RWPE2 (cell line): ENCODE results near the gene AP1M2.
A peak's percentile ranks its signal among the peaks of the same experiment; 100 is the strongest.

Experiments used
- ATAC-seq: fragments of 200-7000 bp; cut with Tn5 transposase; 3 replicates; pipeline ENCODE4 v1.9.1; 2021; ENCODE audit warnings: low read depth
- DNase-seq: peaks from one replicate; pipeline ENCODE4 v3.0.0-alpha.2; 2020; ENCODE audit warnings: low spot score
- H3K27ac ChIP-seq: fragments of 450-650 bp; 2 replicates; pipeline ENCODE4 v1.5.1; 2017; ENCODE audit warnings: mild to moderate bottlenecking; ENCODE audit not compliant: poor library complexity, severe bottlenecking
- H3K27me3 ChIP-seq: fragments of 250-450 bp; sonication (Bioruptor Pico); 2 replicates; pipeline ENCODE4 v1.5.1; 2021; ENCODE audit warnings: mild to moderate bottlenecking, moderate library complexity; ENCODE audit not compliant: insufficient read depth, poor library complexity, severe bottlenecking
- H3K36me3 ChIP-seq: fragments of 250-450 bp; sonication (Bioruptor Pico); 2 replicates; pipeline ENCODE4 v1.5.1; 2020; ENCODE audit warnings: low read depth, mild to moderate bottlenecking, moderate library complexity
- H3K4me1 ChIP-seq: fragments of 250-450 bp; sonication (Bioruptor Pico); 2 replicates; pipeline ENCODE4 v1.5.1; 2021; ENCODE audit warnings: mild to moderate bottlenecking, moderate library complexity; ENCODE audit not compliant: insufficient read depth, poor library complexity, severe bottlenecking
- H3K4me3 ChIP-seq: fragments of 250-450 bp; sonication (Bioruptor Pico); 2 replicates; pipeline ENCODE4 v1.5.1; 2021; ENCODE audit warnings: mild to moderate bottlenecking, moderate library complexity; ENCODE audit not compliant: severe bottlenecking
- H3K9me3 ChIP-seq: fragments of 250-450 bp; sonication (Bioruptor Pico); 2 replicates; pipeline ENCODE4 v1.5.1; 2021; ENCODE audit warnings: mild to moderate bottlenecking, moderate library complexity; ENCODE audit not compliant: severe bottlenecking
- TF ChIP-seq, protein P1 (sequence below): fragments of 450-650 bp; IDR thresholded peaks from one replicate; pipeline ENCODE4 v1.5.1; 2017; ENCODE audit warnings: mild to moderate bottlenecking, moderate library complexity; ENCODE audit not compliant: poor library complexity, severe bottlenecking

AP1M2 gene

DNA sequence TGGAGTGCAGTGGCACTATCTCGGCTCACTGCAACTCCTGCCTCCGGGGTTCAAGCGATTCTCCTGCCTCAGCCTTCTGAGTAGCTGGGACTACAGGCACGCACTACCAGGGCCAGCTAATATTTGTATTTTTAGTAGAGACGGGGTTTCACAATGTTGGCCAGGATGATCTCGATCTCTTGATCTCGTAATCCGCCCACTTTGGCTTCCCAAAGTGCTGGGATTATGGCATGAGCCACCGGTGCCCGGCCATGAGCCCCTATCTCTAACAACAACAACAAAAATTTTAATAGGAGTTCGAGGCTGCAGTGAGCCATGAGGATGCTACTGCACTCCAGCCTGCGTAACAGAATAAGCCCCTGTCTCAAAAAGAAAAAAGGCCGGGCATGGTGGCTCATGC is 5.0 kb downstream of the AP1M2 start:
- TF ChIP-seq, protein P1, sequence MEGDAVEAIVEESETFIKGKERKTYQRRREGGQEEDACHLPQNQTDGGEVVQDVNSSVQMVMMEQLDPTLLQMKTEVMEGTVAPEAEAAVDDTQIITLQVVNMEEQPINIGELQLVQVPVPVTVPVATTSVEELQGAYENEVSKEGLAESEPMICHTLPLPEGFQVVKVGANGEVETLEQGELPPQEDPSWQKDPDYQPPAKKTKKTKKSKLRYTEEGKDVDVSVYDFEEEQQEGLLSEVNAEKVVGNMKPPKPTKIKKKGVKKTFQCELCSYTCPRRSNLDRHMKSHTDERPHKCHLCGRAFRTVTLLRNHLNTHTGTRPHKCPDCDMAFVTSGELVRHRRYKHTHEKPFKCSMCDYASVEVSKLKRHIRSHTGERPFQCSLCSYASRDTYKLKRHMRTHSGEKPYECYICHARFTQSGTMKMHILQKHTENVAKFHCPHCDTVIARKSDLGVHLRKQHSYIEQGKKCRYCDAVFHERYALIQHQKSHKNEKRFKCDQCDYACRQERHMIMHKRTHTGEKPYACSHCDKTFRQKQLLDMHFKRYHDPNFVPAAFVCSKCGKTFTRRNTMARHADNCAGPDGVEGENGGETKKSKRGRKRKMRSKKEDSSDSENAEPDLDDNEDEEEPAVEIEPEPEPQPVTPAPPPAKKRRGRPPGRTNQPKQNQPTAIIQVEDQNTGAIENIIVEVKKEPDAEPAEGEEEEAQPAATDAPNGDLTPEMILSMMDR: no peak
- peaks cover 61% of the 10 kb centered on the region for H3K36me3 ChIP-seq
- DNase-seq: no peak

DNA sequence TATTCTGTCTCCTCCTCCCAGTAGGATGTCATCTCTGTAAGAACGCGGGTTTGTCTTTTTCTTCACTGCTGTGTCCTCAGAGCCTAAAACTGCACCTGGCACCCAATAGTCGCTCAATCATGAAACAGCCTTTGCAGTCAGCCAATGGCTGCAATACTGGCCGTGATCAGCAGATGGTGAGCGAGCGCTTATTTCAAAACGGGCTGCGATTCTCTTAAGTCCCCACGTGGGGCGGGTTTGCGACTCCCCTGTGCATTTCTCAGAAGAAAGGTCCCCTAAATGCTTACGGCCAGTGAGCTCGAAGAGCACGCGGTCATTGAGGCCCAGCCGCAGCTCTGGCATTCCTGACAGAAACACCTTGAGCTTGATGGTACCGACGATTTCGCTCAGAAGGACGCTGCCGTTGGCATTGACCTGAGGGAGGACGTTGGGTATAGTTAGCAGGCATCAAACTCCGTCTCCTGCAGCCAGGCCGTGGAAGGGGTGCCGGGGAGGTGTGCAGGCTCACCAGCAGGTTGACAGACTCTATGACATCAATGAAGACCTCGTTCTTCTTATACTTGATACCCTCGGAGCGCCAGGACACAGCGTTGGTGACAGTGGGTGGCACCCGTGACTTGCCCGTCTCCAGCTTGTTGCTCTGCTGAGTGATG is 6.0 kb downstream of the AP1M2 start:
- Histone ChIP-seq H3K4me3 (no peak overlapping the region), H3K27me3 (no peaks in the 10 kb centered on the region), H3K4me1 (no peaks in the 10 kb centered on the region), H3K27ac (no peak overlapping the region), H3K9me3 (no peaks in the 10 kb centered on the region), H3K36me3 (peaks cover 61% of the 10 kb centered on the region)
- DNase-seq (no peak), ATAC-seq (peak; percentile 75)
- TF ChIP-seq, protein P1: peak; percentile 97

More for the DNA sequence above, 5.0 kb downstream of the AP1M2 start:
- ATAC-seq: no peak
- Histone ChIP-seq H3K27me3 (no peaks in the 10 kb centered on the region), H3K27ac (no peak overlapping the region), H3K4me1 (no peaks in the 10 kb centered on the region), H3K9me3 (no peaks in the 10 kb centered on the region), H3K4me3 (no peak overlapping the region)

DNA sequence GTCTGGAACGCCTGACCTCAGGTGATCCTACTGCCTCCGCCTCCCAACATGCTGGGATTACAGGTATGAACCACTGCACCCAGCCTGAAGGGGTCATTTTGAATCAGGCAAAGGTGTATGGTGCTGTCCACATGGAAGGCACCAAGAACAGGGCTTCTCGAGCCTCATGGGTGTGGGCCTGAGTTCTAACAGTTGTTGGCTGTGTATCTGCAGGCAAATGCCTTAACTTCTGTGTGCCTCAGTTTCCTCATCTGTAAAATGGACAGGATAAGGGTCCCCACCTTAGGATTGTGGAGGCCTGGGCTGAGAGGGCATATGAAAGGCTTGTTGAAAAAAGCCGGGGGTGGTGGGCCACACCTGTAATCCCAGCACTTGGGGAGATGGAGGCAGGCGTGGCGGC is 9.2 kb downstream of the AP1M2 start:
- no peak overlapping the region for H3K27ac ChIP-seq
- ATAC-seq: no peak
- H3K4me3 ChIP-seq: no peak overlapping the region
- no peaks in the 10 kb centered on the region for H3K9me3 ChIP-seq
- DNase-seq: no peak
- peaks cover 53% of the 10 kb centered on the region for H3K36me3 ChIP-seq
- no peaks in the 10 kb centered on the region for H3K27me3 ChIP-seq
- no peaks in the 10 kb centered on the region for H3K4me1 ChIP-seq
- TF ChIP-seq, protein P1: no peak

DNA sequence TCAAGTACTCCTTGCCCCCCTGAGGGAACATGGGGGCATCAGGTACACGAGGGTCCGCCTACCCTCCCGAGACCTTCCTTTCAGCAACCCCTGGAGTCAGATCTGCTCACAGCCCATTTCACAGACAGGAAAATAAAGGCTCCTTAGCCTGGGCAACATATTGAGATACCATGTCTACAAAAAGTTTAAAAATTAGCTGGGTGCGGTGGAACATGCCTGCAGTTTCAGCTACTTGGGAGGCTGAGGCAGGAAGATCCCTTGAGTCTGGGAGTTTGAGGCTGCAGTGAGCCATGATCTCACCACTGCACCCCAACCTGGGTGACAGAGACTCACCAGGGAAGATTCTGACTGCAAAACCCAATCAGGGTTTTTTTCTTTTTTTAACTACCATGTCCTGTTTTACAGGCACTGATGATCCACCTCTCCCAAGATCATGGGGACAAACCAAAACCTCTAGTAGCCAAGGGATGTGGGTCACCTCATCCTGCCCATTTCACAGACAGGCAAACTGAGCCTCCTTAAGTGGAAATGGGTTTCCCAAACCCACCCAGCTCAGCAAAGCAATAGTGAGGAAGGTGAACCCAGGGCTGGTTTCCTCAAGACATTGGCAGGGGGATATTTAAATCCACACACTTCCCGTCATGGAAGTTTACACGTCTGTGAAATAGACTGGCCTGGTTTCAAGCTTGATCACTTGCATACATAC is 11.9 kb downstream of the AP1M2 start:
- Histone ChIP-seq H3K9me3 (no peaks in the 10 kb centered on the region), H3K4me1 (no peaks in the 10 kb centered on the region)

More for the DNA sequence above, 11.9 kb downstream of the AP1M2 start:
- DNase-seq (no peak), ATAC-seq (no peak)
- TF ChIP-seq, protein P1: no peak
- H3K36me3 ChIP-seq: peaks cover 35% of the 10 kb centered on the region
- no peak overlapping the region for H3K4me3 ChIP-seq
- H3K27ac ChIP-seq: no peak overlapping the region
- no peaks in the 10 kb centered on the region for H3K27me3 ChIP-seq
